Left lung (tissue), 10 donors: Measurements from ENCODE around the gene DCBLD2. TPM values are rescaled to one million over a fixed set of nuclear protein-coding genes. Genes with fewer than 3 reads are reported as not detected.

ENCODE experiments used
- ATAC-seq: fragments of 200-7000 bp; cut with Tn5 transposase; one replicate; pipeline ENCODE4 v1.9.1; 2020; ENCODE audit warnings: moderate library complexity
- DNase-seq, 4 donors: peaks; one replicate each; pipeline ENCODE4 v3.0.0-alpha.2; 2013 to 2020
- H3K27ac ChIP-seq, 2 donors: fragments of 200-600 bp; sonication (generic) in 1 of 2; one replicate each; pipeline versions ENCODE4 v1.5.0 to v1.8.0; 2020 to 2021
- H3K27me3 ChIP-seq, 2 donors: fragments of 200-600 bp; sonication (generic) in 1 of 2; one replicate each; pipeline versions ENCODE4 v1.5.0 to v1.8.0; 2020 to 2021
- H3K36me3 ChIP-seq, 2 donors: fragments of 200-600 bp; sonication (generic) in 1 of 2; one replicate each; pipeline versions ENCODE4 v1.5.0 to v1.8.0; 2020 to 2021
- H3K4me1 ChIP-seq, 2 donors: fragments of 200-600 bp; one replicate each; pipeline ENCODE4 v1.8.0; 2021
- H3K4me3 ChIP-seq, 2 donors: fragments of 200-600 bp; sonication (generic) in 1 of 2; one replicate each; pipeline versions ENCODE4 v1.5.0 to v1.8.0; 2020 to 2021; ENCODE audit warnings: mild to moderate bottlenecking in 1 of 2
- H3K9me3 ChIP-seq, 2 donors: fragments of 200-600 bp; sonication (generic) in 1 of 2; one replicate each; pipeline versions ENCODE4 v1.5.0 to v1.8.0; 2020 to 2021
- intact Hi-C, 2 donors: fragments of 100-400 bp; cut with DNase I; formaldehyde crosslinking; loops; one replicate each; pipeline versions ENCODE4 v1.11.2 to v1.14.2; 2022
- polyA plus RNA-seq, 6 donors: library from polyadenylated mRNA; unstranded; fragments of 120-200 nt; gene quantifications; one replicate each; pipeline ENCODE4 v1.2.1, GENCODE V29; 2013; ENCODE audit not compliant: insufficient read length in 6 of 6
- total RNA-seq, 2 donors: library from RNA; stranded (reverse); fragmentation: NEBNext Ultra II Directional; extraction: Animal tissue kit (Norgen Biotek cat#: 25700); gene quantifications; one replicate each; pipeline ENCODE4 v1.2.1, GENCODE V29; 2021
- TF ChIP-seq, protein P1 (sequence below), 2 donors: fragments of 200-600 bp; sonication (generic) in 1 of 2; IDR thresholded peaks; one replicate each; pipeline versions ENCODE4 v1.5.0 to v1.8.0; 2021; ENCODE audit warnings: antibody characterized with exemption in 2 of 2
- donor health status: DM: no; HTN: yes; CAD: no.
- donor health status: DM: no; HTN: no; CAD: no.

The DCBLD2 gene
- total and polyA plus RNA-seq, 8 donors, result 44.8 to 92.4 (median 69.3) TPM

- Histone ChIP-seq H3K27me3 (no peaks in the 10 kb centered on the region), H3K27ac (no peak overlapping the region), H3K9me3 (no peaks in the 10 kb centered on the region), H3K4me1 (peaks cover 0 to 7% of the 10 kb centered on the region in 2 donors), H3K4me3 (no peak overlapping the region), H3K36me3 (peaks cover 0 to 21% of the 10 kb centered on the region in 2 donors)
- intact Hi-C loops, result loop anchor here in 1 of 2 donors (5.0 kb wide), 1 partner anchor 205 kb away; no protein-coding TSS in a partner anchor
- TF ChIP-seq, protein P1, sequence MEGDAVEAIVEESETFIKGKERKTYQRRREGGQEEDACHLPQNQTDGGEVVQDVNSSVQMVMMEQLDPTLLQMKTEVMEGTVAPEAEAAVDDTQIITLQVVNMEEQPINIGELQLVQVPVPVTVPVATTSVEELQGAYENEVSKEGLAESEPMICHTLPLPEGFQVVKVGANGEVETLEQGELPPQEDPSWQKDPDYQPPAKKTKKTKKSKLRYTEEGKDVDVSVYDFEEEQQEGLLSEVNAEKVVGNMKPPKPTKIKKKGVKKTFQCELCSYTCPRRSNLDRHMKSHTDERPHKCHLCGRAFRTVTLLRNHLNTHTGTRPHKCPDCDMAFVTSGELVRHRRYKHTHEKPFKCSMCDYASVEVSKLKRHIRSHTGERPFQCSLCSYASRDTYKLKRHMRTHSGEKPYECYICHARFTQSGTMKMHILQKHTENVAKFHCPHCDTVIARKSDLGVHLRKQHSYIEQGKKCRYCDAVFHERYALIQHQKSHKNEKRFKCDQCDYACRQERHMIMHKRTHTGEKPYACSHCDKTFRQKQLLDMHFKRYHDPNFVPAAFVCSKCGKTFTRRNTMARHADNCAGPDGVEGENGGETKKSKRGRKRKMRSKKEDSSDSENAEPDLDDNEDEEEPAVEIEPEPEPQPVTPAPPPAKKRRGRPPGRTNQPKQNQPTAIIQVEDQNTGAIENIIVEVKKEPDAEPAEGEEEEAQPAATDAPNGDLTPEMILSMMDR (IDR thresholded peaks at IDR 0.05), result no peak
- ATAC-seq (no peak), DNase-seq (no peak)
Measured at GRCh38 chr3:98807011-98807410, 94.5 kb downstream of the DCBLD2 start.

DNA sequence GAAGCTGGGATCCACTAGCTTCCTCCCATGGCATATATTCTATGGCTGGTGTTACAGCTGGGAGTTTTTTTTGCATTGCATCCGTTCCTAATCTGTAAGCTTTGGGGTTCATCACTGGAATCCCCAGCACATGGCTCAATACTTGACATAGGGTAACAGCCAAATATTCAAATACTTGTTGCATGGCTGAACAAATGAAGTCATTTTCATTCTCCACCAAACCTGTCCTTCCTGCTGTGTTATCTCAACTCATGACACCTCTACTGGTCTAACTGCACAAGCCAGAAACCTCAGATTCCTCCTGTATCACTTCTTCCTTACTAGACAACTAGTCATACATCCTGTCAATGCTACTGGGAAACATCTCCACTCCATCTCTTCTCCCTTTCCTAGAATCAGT lies 95.0 kb downstream of the DCBLD2 start:
- peaks cover 0 to 21% of the 10 kb centered on the region in 2 donors for H3K36me3 ChIP-seq
- TF ChIP-seq, protein P1 (IDR thresholded peaks at IDR 0.05), result no peak
- H3K9me3 ChIP-seq, result no peaks in the 10 kb centered on the region
- DNase-seq (no peak), ATAC-seq (no peak)
- intact Hi-C loops, result loop anchor here in 1 of 2 donors (5.0 kb wide), 1 partner anchor 204 kb away; no protein-coding TSS in a partner anchor
- H3K4me1 ChIP-seq, result peaks cover 0 to 7% of the 10 kb centered on the region in 2 donors
- H3K4me3 ChIP-seq, result no peak overlapping the region
- no peaks in the 10 kb centered on the region for H3K27me3 ChIP-seq
- H3K27ac ChIP-seq, result no peak overlapping the region

DNA sequence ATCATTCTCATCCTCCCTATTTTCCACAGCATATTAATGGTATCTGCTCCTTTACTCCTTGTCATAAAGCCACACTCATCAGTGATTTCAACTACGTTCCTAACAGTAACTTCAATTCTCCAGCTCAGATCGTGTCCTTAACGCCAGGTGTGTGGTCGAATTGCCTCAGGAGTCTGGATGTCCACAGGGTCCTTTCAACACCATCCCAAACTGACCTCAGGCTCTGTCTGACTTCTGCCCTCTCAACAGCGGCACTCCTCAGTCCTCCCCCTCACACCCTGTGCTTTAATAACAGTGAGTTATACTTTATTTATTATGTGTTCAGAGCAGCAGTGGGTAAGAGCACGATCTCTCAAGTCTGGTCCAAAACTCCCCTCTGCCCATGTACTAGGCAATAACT lies 95.9 kb downstream of the DCBLD2 start:
- Histone ChIP-seq H3K4me1 (peaks cover 0 to 4% of the 10 kb centered on the region in 2 donors), H3K27ac (no peak overlapping the region), H3K27me3 (no peaks in the 10 kb centered on the region), H3K36me3 (peaks cover 0 to 21% of the 10 kb centered on the region in 2 donors), H3K9me3 (no peaks in the 10 kb centered on the region), H3K4me3 (no peak overlapping the region)
- DNase-seq, result no peak
- no peak for ATAC-seq
- TF ChIP-seq, protein P1 (IDR thresholded peaks at IDR 0.05), result no peak
- intact Hi-C loops, result loop anchor here in 1 of 2 donors (5.0 kb wide), 1 partner anchor 203 kb away; no protein-coding TSS in a partner anchor

DNA sequence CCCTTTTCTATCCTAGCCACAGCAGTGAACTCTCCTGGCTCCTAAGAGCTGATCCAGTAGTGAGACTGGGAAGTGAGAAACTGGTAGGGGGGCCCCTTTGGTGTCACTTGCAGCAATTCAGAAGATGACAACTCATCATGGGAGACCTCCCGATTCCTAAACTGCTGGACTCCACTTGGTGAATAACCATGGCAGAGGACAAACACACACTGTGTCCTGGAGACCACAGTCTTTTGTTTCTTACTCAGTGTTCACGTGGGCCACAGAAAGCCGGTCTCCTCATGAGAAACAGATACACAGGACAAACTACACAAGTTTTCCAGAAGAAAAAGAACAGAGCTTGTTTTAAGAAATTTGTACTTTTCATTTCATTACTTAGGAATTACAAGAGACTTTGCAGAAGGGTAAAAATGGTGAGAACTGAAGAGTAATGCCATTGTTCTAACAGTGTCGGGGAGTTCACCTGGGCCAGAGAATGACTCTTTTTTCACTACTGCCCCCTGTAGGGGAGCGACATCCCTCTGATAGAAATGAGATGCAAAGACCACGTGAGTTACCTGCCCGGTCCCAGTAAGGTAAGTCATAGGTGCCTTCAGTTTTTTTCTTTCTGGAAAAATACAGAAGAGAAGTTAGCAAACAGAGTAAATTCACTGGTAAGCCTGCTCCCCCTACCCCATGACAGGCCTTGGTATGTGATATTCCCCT lies 100.3 kb downstream of the DCBLD2 start:
- peaks cover 0 to 24% of the 10 kb centered on the region in 2 donors for H3K36me3 ChIP-seq
- no peaks in the 10 kb centered on the region for H3K9me3 ChIP-seq
- DNase-seq (no peak), ATAC-seq (no peak)
- no peak overlapping the region for H3K4me3 ChIP-seq
- intact Hi-C loops, result no loop called here
- no peaks in the 10 kb centered on the region for H3K4me1 ChIP-seq
- TF ChIP-seq, protein P1 (IDR thresholded peaks at IDR 0.05), result no peak
- H3K27ac ChIP-seq, result no peak overlapping the region
- no peaks in the 10 kb centered on the region for H3K27me3 ChIP-seq

DNA sequence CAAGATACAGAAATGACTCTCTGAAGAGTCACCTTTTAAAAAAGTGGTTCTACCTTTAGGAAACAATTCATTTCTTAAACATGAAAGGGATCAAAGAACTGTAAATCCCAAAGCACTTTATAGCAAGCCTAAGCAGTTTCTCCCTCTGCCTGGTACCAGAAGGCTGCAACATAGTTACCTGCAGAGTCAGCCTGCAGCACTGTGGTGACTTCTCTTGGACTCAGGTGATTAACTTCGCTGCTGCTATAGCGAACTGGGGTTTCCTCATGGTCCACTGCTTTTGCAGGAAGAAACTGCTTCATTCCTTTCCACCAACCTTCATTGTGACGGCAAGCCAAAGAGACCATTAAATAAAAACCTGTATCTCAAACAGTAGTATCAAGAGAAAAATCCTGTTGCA lies 101.1 kb downstream of the DCBLD2 start:
- H3K27me3 ChIP-seq, result no peaks in the 10 kb centered on the region
- DNase-seq (no peak), ATAC-seq (no peak)
- TF ChIP-seq, protein P1 (IDR thresholded peaks at IDR 0.05), result no peak
- no peaks in the 10 kb centered on the region for H3K4me1 ChIP-seq
- no peak overlapping the region for H3K27ac ChIP-seq
- intact Hi-C loops, result no loop called here
- H3K4me3 ChIP-seq, result no peak overlapping the region
- no peaks in the 10 kb centered on the region for H3K9me3 ChIP-seq
- peaks cover 0 to 17% of the 10 kb centered on the region in 2 donors for H3K36me3 ChIP-seq
